ENCODE data around the gene ANXA4.

ANXA4 gene

GRCh38 chr2:69785358-69785757, 43.4 kb downstream of the ANXA4 start:
- ATAC-seq, result no peak

GRCh38 chr2:69786052-69786560, 44.2 kb downstream of the ANXA4 start:
- ATAC-seq, result no peak
- TF ChIP-seq GLIS3 (CRISPR knock-in tag; IDR thresholded peaks at IDR 0.05), result no peak
- no peak for TF ChIP-seq ZNF565 (CRISPR knock-in tag; conservative IDR thresholded peaks at IDR 0.05; ENCODE audit: low read depth)
- no peak for TF ChIP-seq CREB5 (CRISPR knock-in tag; IDR thresholded peaks at IDR 0.05; ENCODE audit: low read depth)
- no peak for TF ChIP-seq TCF4 (CRISPR knock-in tag; IDR thresholded peaks at IDR 0.05; ENCODE audit: borderline replicate concordance)
- no peak for TF ChIP-seq CSDC2 (CRISPR knock-in tag; IDR thresholded peaks at IDR 0.05)
- no peak for TF ChIP-seq ZC3H10 (CRISPR knock-in tag; IDR thresholded peaks at IDR 0.05)
- TF ChIP-seq ZFP3 (CRISPR knock-in tag; IDR thresholded peaks at IDR 0.05), result no peak
- no peak for TF ChIP-seq SNAI2 (CRISPR knock-in tag; IDR thresholded peaks at IDR 0.05)
- no peak for TF ChIP-seq ISL1 (CRISPR knock-in tag; IDR thresholded peaks at IDR 0.05)
- no peak for TF ChIP-seq PATZ1 (CRISPR knock-in tag; IDR thresholded peaks at IDR 0.05; ENCODE audit: borderline replicate concordance)
- no peak for TF ChIP-seq ZNF70 (CRISPR knock-in tag; IDR thresholded peaks at IDR 0.05)
- TF ChIP-seq RARB (CRISPR knock-in tag; IDR thresholded peaks at IDR 0.05), result no peak
- no peak for TF ChIP-seq OSR1 (CRISPR knock-in tag; IDR thresholded peaks at IDR 0.05)
- TF ChIP-seq CSRNP3 (CRISPR knock-in tag; IDR thresholded peaks at IDR 0.05), result no peak
- no peak for TF ChIP-seq ARNTL (CRISPR knock-in tag; IDR thresholded peaks at IDR 0.05; ENCODE audit: borderline replicate concordance, low read depth)
- TF ChIP-seq POU6F1 (CRISPR knock-in tag; IDR thresholded peaks at IDR 0.05; ENCODE audit: borderline replicate concordance, low read depth), result no peak
- no peak for TF ChIP-seq TSHZ2 (CRISPR knock-in tag; IDR thresholded peaks at IDR 0.05)
- no peak for TF ChIP-seq ZNF8 (CRISPR knock-in tag; IDR thresholded peaks at IDR 0.05)
- no peak for TF ChIP-seq ESRRG (CRISPR knock-in tag; IDR thresholded peaks at IDR 0.05)
- TF ChIP-seq ZFP30 (CRISPR knock-in tag; IDR thresholded peaks at IDR 0.05), result no peak

More at GRCh38 chr2:69785358-69785757, 43.4 kb downstream of the ANXA4 start:
- TF ChIP-seq ARNTL (CRISPR knock-in tag; IDR thresholded peaks at IDR 0.05; ENCODE audit: borderline replicate concordance, low read depth) (no peak), ZFP30 (CRISPR knock-in tag; IDR thresholded peaks at IDR 0.05) (no peak), RARB (CRISPR knock-in tag; IDR thresholded peaks at IDR 0.05) (no peak), ZFP3 (CRISPR knock-in tag; IDR thresholded peaks at IDR 0.05) (no peak), ZNF8 (CRISPR knock-in tag; IDR thresholded peaks at IDR 0.05) (no peak), OSR1 (CRISPR knock-in tag; IDR thresholded peaks at IDR 0.05) (no peak), POU6F1 (CRISPR knock-in tag; IDR thresholded peaks at IDR 0.05; ENCODE audit: borderline replicate concordance, low read depth) (no peak), ESRRG (CRISPR knock-in tag; IDR thresholded peaks at IDR 0.05) (no peak), CREB5 (CRISPR knock-in tag; IDR thresholded peaks at IDR 0.05; ENCODE audit: low read depth) (no peak), GLIS3 (CRISPR knock-in tag; IDR thresholded peaks at IDR 0.05) (no peak)
